ENCODE results near the gene RSPO1. TPM values are rescaled to one million over a fixed set of nuclear protein-coding genes. Genes with fewer than 3 reads are reported as not detected.

RSPO1 gene
- under 0.01 and 0.08 TPM in 2 replicates for total RNA-seq

GRCh38 chr1:37634244-37634991 is at the start of gene RSPO1:
Gene RSPO1 (minus strand): TSS chr1:37634892. CDS start chr1:37629661, 5,231 bp downstream.

GRCh38 chr1:37595440-37596181 is 39.1 kb downstream of the RSPO1 start, which contains the start of gene GNL2:
Gene GNL2 (minus strand): TSS chr1:37595937. CDS start chr1:37595822, 115 bp downstream.

Other genes starting within 250 kb of the RSPO1 start
- gene ZC3H12A, start 160.3 kb downstream of the RSPO1 start, total RNA-seq: 15.0 and 43.6 TPM in 2 replicates
- gene MEAF6, start 120.1 kb downstream of the RSPO1 start, total RNA-seq: 54.8 and 58.7 TPM in 2 replicates
- 17.7 and 21.2 TPM in 2 replicates for gene SNIP1, start 80.6 kb downstream of the RSPO1 start, total RNA-seq
- 8.0 and 12.6 TPM in 2 replicates for gene DNALI1, start 78.0 kb downstream of the RSPO1 start, total RNA-seq
- 23.2 and 40.1 TPM in 2 replicates for gene GNL2, start 39.0 kb downstream of the RSPO1 start, total RNA-seq
- 6.2 and 17.8 TPM in 2 replicates for gene CDCA8, start 57.6 kb upstream of the RSPO1 start, total RNA-seq
- gene EPHA10, start 130.2 kb upstream of the RSPO1 start, total RNA-seq: not detected in 2 replicates
- gene MANEAL, start 159.0 kb upstream of the RSPO1 start, total RNA-seq: not detected in 2 replicates
- 80.5 and 105 TPM in 2 replicates for gene C1orf122, start 172.9 kb upstream of the RSPO1 start, total RNA-seq
- 18.0 and 24.0 TPM in 2 replicates for gene YRDC, start 173.3 kb upstream of the RSPO1 start, total RNA-seq
- 2.3 and 3.4 TPM in 2 replicates for gene MTF1, start 224.7 kb upstream of the RSPO1 start, total RNA-seq

Data from epithelial cell of alveolus of lung (primary cell).